ENCODE measurements around the gene TUFT1. TPM values are rescaled to one million over a fixed set of nuclear protein-coding genes. Genes with fewer than 3 reads are reported as not detected.

The TUFT1 gene
- total and polyA plus RNA-seq, 2 of the 8 experiments (the other 6 are each of a cell fraction or from before 2014, with no cell fraction given), result 7.3 to 10.4 TPM

GRCh38 chr1:151510020-151510405 is 30.1 kb upstream of the TUFT1 start (continued):
- TF ChIP-seq HDAC2 (IDR thresholded peaks at IDR 0.05; ENCODE audit: borderline replicate concordance in 1 of 2, low read depth in 2 of 2, low read length in 2 of 2) (no peak), RFX5 (IDR thresholded peaks at IDR 0.05; ENCODE audit: borderline replicate concordance, low read depth, low read length) (no peak), NRF1 (IDR thresholded peaks at IDR 0.05; ENCODE audit: low read depth, low read length) (no peak), SP1 (IDR thresholded peaks at IDR 0.05; ENCODE audit: low read depth, low read length) (peak; percentile 79), KDM5A (IDR thresholded peaks at IDR 0.05; ENCODE audit: low read length) (no peak), BRCA1 (IDR thresholded peaks at IDR 0.05; ENCODE audit: low read depth, low read length) (no peak), JUN (IDR thresholded peaks at IDR 0.05; ENCODE audit: low read depth, low read length) (no peak), CTCF (IDR thresholded peaks at IDR 0.05; ENCODE audit: control extremely low read depth in 1 of 3, insufficient read depth in 1 of 3, low read depth in 1 of 3, low read length in 3 of 3) (no peak), POU5F1 (IDR thresholded peaks at IDR 0.05; ENCODE audit: low read depth, low read length) (no peak)
- TF ChIP-seq, protein P1, sequence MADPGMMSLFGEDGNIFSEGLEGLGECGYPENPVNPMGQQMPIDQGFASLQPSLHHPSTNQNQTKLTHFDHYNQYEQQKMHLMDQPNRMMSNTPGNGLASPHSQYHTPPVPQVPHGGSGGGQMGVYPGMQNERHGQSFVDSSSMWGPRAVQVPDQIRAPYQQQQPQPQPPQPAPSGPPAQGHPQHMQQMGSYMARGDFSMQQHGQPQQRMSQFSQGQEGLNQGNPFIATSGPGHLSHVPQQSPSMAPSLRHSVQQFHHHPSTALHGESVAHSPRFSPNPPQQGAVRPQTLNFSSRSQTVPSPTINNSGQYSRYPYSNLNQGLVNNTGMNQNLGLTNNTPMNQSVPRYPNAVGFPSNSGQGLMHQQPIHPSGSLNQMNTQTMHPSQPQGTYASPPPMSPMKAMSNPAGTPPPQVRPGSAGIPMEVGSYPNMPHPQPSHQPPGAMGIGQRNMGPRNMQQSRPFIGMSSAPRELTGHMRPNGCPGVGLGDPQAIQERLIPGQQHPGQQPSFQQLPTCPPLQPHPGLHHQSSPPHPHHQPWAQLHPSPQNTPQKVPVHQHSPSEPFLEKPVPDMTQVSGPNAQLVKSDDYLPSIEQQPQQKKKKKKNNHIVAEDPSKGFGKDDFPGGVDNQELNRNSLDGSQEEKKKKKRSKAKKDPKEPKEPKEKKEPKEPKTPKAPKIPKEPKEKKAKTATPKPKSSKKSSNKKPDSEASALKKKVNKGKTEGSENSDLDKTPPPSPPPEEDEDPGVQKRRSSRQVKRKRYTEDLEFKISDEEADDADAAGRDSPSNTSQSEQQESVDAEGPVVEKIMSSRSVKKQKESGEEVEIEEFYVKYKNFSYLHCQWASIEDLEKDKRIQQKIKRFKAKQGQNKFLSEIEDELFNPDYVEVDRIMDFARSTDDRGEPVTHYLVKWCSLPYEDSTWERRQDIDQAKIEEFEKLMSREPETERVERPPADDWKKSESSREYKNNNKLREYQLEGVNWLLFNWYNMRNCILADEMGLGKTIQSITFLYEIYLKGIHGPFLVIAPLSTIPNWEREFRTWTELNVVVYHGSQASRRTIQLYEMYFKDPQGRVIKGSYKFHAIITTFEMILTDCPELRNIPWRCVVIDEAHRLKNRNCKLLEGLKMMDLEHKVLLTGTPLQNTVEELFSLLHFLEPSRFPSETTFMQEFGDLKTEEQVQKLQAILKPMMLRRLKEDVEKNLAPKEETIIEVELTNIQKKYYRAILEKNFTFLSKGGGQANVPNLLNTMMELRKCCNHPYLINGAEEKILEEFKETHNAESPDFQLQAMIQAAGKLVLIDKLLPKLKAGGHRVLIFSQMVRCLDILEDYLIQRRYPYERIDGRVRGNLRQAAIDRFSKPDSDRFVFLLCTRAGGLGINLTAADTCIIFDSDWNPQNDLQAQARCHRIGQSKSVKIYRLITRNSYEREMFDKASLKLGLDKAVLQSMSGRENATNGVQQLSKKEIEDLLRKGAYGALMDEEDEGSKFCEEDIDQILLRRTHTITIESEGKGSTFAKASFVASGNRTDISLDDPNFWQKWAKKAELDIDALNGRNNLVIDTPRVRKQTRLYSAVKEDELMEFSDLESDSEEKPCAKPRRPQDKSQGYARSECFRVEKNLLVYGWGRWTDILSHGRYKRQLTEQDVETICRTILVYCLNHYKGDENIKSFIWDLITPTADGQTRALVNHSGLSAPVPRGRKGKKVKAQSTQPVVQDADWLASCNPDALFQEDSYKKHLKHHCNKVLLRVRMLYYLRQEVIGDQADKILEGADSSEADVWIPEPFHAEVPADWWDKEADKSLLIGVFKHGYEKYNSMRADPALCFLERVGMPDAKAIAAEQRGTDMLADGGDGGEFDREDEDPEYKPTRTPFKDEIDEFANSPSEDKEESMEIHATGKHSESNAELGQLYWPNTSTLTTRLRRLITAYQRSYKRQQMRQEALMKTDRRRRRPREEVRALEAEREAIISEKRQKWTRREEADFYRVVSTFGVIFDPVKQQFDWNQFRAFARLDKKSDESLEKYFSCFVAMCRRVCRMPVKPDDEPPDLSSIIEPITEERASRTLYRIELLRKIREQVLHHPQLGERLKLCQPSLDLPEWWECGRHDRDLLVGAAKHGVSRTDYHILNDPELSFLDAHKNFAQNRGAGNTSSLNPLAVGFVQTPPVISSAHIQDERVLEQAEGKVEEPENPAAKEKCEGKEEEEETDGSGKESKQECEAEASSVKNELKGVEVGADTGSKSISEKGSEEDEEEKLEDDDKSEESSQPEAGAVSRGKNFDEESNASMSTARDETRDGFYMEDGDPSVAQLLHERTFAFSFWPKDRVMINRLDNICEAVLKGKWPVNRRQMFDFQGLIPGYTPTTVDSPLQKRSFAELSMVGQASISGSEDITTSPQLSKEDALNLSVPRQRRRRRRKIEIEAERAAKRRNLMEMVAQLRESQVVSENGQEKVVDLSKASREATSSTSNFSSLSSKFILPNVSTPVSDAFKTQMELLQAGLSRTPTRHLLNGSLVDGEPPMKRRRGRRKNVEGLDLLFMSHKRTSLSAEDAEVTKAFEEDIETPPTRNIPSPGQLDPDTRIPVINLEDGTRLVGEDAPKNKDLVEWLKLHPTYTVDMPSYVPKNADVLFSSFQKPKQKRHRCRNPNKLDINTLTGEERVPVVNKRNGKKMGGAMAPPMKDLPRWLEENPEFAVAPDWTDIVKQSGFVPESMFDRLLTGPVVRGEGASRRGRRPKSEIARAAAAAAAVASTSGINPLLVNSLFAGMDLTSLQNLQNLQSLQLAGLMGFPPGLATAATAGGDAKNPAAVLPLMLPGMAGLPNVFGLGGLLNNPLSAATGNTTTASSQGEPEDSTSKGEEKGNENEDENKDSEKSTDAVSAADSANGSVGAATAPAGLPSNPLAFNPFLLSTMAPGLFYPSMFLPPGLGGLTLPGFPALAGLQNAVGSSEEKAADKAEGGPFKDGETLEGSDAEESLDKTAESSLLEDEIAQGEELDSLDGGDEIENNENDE (IDR thresholded peaks at IDR 0.05; ENCODE audit: insufficient replicate concordance, low read length), result no peak
